Peyer's patch (tissue), 4 donors: ENCODE measurements around the gene FOXE1. TPM values are rescaled to one million over a fixed set of nuclear protein-coding genes. Genes with fewer than 3 reads are reported as not detected.

Source experiments
- DNase-seq, 3 donors: peaks; one replicate each; pipeline ENCODE4 v3.0.0-alpha.2; 2017 to 2019
- H3K27ac ChIP-seq, 4 donors: fragments of 200-600 bp; sonication (generic); one replicate each; pipeline ENCODE4 v1.5.1; 2016 to 2019
- H3K27me3 ChIP-seq, 2 donors: fragments of 200-600 bp; sonication (generic); one replicate each; pipeline ENCODE4 v1.5.1; 2019
- H3K36me3 ChIP-seq, 3 donors: fragments of 200-600 bp; sonication (generic); one replicate each; pipeline ENCODE4 v1.5.1; 2016 to 2019
- H3K4me1 ChIP-seq, 4 donors: fragments of 200-600 bp; sonication (generic); one replicate each; pipeline ENCODE4 v1.5.1; 2016 to 2019
- H3K4me3 ChIP-seq, 4 donors: fragments of 200-600 bp; sonication (generic); 1 replicate in 3 of 4; 2 replicates in 1 of 4; pipeline ENCODE4 v1.5.1; 2016 to 2019; ENCODE audit warnings: mild to moderate bottlenecking in 1 of 4
- H3K9me3 ChIP-seq, 4 donors: fragments of 200-600 bp; sonication (generic); one replicate each; pipeline ENCODE4 v1.5.1; 2016 to 2019; ENCODE audit warnings: mild to moderate bottlenecking in 1 of 4
- CTCF ChIP-seq, 6 experiments: fragments of 450-650 bp in 4 of 6; fragments of 200-600 bp in 2 of 6; sonication (generic) in 1 of 6; IDR thresholded peaks; one replicate each; pipeline ENCODE4 v1.5.1; 2017 to 2019; ENCODE audit warnings: antibody characterized with exemption in 6 of 6, mild to moderate bottlenecking in 3 of 6, moderate library complexity in 1 of 6
- POLR2A ChIP-seq, 2 donors: fragments of 450-650 bp; IDR thresholded peaks; one replicate each; pipeline ENCODE4 v1.5.1; 2017; ENCODE audit warnings: antibody characterized with exemption in 2 of 2, mild to moderate bottlenecking in 2 of 2, moderate library complexity in 2 of 2
- total RNA-seq, 4 donors: library from RNA; depleted of rRNA; stranded (reverse); fragments of >200 nt; gene quantifications; one replicate each; pipeline ENCODE4 v1.1.0, GENCODE V29; 2016

Gene FOXE1
- total RNA-seq, 4 donors from 2014 or later, result not detected

GRCh38 chr9:97859346-97859745 lies 6.3 kb downstream of the FOXE1 start:
- peaks cover 0 to 32% of the 10 kb centered on the region in 2 donors for H3K27me3 ChIP-seq

GRCh38 chr9:97860451-97861147 lies 7.6 kb downstream of the FOXE1 start:
- H3K4me3 ChIP-seq, result no peak overlapping the region
- H3K4me1 ChIP-seq, result peaks cover 0 to 8% (median 0%) of the 10 kb centered on the region in 4 donors
- no peak for DNase-seq
- no peaks in the 10 kb centered on the region for H3K36me3 ChIP-seq
- TF ChIP-seq POLR2A (IDR thresholded peaks at IDR 0.05), result no peak
- TF ChIP-seq CTCF (IDR thresholded peaks at IDR 0.05), result no peak
- H3K9me3 ChIP-seq, result no peaks in the 10 kb centered on the region
- H3K27me3 ChIP-seq, result peaks cover 0 to 21% of the 10 kb centered on the region in 2 donors
- no peak overlapping the region for H3K27ac ChIP-seq

More at GRCh38 chr9:97859346-97859745, 6.3 kb downstream of the FOXE1 start:
- H3K4me3 ChIP-seq, result no peak overlapping the region
- no peak overlapping the region for H3K27ac ChIP-seq
- no peaks in the 10 kb centered on the region for H3K36me3 ChIP-seq
- peaks cover 0 to 9% (median 2%) of the 10 kb centered on the region in 4 donors for H3K4me1 ChIP-seq
- peaks cover 0 to 7% (median 0%) of the 10 kb centered on the region in 4 donors for H3K9me3 ChIP-seq
- DNase-seq, result no peak
- TF ChIP-seq CTCF (IDR thresholded peaks at IDR 0.05) (no peak), POLR2A (IDR thresholded peaks at IDR 0.05) (no peak)

- Histone ChIP-seq H3K27me3 (peaks cover 0 to 21% of the 10 kb centered on the region in 2 donors), H3K27ac (no peak overlapping the region), H3K9me3 (peaks cover 0 to 2% (median 0%) of the 10 kb centered on the region in 4 donors), H3K36me3 (no peaks in the 10 kb centered on the region), H3K4me3 (no peak overlapping the region), H3K4me1 (peaks cover 0 to 8% (median 0%) of the 10 kb centered on the region in 4 donors)
- DNase-seq, result no peak
- TF ChIP-seq POLR2A (IDR thresholded peaks at IDR 0.05) (no peak), CTCF (IDR thresholded peaks at IDR 0.05) (no peak)
Observed at GRCh38 chr9:97861148-97861475, 8.1 kb downstream of the FOXE1 start.

- Histone ChIP-seq H3K4me3 (no peak overlapping the region), H3K36me3 (no peaks in the 10 kb centered on the region), H3K27me3 (peaks cover 0 to under 1% of the 10 kb centered on the region in 2 donors), H3K9me3 (peaks cover 0 to 11% (median 0%) of the 10 kb centered on the region in 4 donors), H3K4me1 (no peaks in the 10 kb centered on the region), H3K27ac (no peak overlapping the region)
- no peak for TF ChIP-seq CTCF (IDR thresholded peaks at IDR 0.05)
- no peak for TF ChIP-seq POLR2A (IDR thresholded peaks at IDR 0.05)
- no peak for DNase-seq
Observed at GRCh38 chr9:97863314-97863713, 10.3 kb downstream of the FOXE1 start.

GRCh38 chr9:97864396-97864795 lies 11.4 kb downstream of the FOXE1 start:
- H3K27ac ChIP-seq, result no peak overlapping the region
- H3K4me1 ChIP-seq, result no peaks in the 10 kb centered on the region
- H3K27me3 ChIP-seq, result no peaks in the 10 kb centered on the region
- DNase-seq, result no peak
- peaks cover 0 to 11% (median 0%) of the 10 kb centered on the region in 4 donors for H3K9me3 ChIP-seq
- no peak overlapping the region for H3K4me3 ChIP-seq
- no peaks in the 10 kb centered on the region for H3K36me3 ChIP-seq
- no peak for TF ChIP-seq POLR2A (IDR thresholded peaks at IDR 0.05)
- no peak for TF ChIP-seq CTCF (IDR thresholded peaks at IDR 0.05)
